Ectodermal cell (in vitro differentiated cells): ENCODE measurements around the gene SLC22A13.

ENCODE experiments used
- H3K27ac ChIP-seq: 2 replicates; pipeline ENCODE4 v1.7.0; 2013; ENCODE audit warnings: mild to moderate bottlenecking, low read depth, low read length; ENCODE audit not compliant: insufficient read depth, poor library complexity, severe bottlenecking
- H3K27me3 ChIP-seq: 2 replicates; pipeline ENCODE4 v1.7.0; 2013; ENCODE audit warnings: mild to moderate bottlenecking, low read length; ENCODE audit not compliant: insufficient read depth, control insufficient read depth, poor library complexity, severe bottlenecking
- H3K36me3 ChIP-seq: one replicate; pipeline ENCODE4 v1.7.0; 2013; ENCODE audit warnings: low read length; ENCODE audit not compliant: control insufficient read depth, insufficient read depth
- H3K4me1 ChIP-seq: one replicate; pipeline ENCODE4 v1.7.0; 2013; ENCODE audit warnings: low read length; ENCODE audit not compliant: control insufficient read depth, insufficient read depth
- H3K4me3 ChIP-seq: 2 replicates; pipeline ENCODE4 v1.7.0; 2013; ENCODE audit warnings: low read depth, low read length, control low read depth; ENCODE audit not compliant: insufficient read depth
- H3K9me3 ChIP-seq: 2 replicates; pipeline ENCODE4 v1.7.0; 2013; ENCODE audit warnings: mild to moderate bottlenecking, low read length, moderate library complexity; ENCODE audit not compliant: control insufficient read depth

The SLC22A13 gene

DNA sequence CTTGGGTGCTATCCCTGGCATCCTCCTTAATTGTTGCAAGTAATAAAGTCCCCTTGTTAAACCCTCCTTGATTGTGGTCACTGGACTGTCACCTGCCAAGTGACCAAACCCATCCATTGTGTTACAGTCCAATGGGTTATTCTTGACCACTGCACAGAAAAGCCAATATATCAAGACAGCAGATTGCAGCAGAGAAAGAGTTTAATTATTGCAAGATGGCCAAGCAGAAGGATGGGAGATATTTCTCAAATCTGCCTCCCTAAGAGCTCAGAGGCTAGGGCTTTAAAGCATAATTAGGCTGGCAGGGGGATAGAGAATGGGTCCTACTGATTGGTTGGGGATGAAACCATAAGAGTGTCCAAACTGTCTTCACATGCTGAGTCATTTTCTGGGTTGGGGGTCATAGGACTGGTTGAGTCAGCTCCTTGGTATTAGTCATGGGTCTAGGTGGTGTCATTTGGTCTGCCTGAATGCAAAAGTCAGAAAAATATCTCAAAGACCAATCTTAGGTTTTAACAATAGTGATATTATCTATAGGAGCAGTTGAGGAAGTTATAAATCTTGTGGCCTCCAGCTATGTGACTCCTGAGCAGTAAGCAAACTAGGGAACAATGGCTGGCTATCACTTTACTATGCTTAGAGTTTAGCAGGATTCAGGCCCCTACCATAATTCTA is 61.9 kb downstream of the SLC22A13 start:
- Histone ChIP-seq H3K36me3 (no peaks in the 10 kb centered on the region), H3K4me1 (no peaks in the 10 kb centered on the region), H3K27ac (no peak overlapping the region), H3K27me3 (no peaks in the 10 kb centered on the region), H3K4me3 (no peak overlapping the region), H3K9me3 (no peaks in the 10 kb centered on the region)
